ENCODE measurements around the gene RNF2. TPM values are rescaled to one million over a fixed set of nuclear protein-coding genes. Genes with fewer than 3 reads are reported as not detected.

RNF2 gene
- total RNA-seq, 1 donor: 25.9 TPM

GRCh38 chr1:185040408-185040735, 5.0 kb upstream of the RNF2 start:
- Histone ChIP-seq H3K4me3 (ENCODE audit: low read length) (no peak overlapping the region), H3K27me3 (ENCODE audit: insufficient read depth, low read length) (no peaks in the 10 kb centered on the region), H3K9me3 (ENCODE audit: low read depth, low read length) (no peaks in the 10 kb centered on the region), H3K4me1 (ENCODE audit: insufficient read depth, low read length) (no peaks in the 10 kb centered on the region)

- Histone ChIP-seq H3K4me1 (ENCODE audit: insufficient read depth, low read length) (peaks cover 6% of the 10 kb centered on the region), H3K27me3 (ENCODE audit: insufficient read depth, low read length) (no peaks in the 10 kb centered on the region), H3K9me3 (ENCODE audit: low read depth, low read length) (no peaks in the 10 kb centered on the region), H3K4me3 (ENCODE audit: low read length) (no peak overlapping the region)
Observed at GRCh38 chr1:185041742-185042141, 3.6 kb upstream of the RNF2 start.

- H3K4me3 ChIP-seq (ENCODE audit: low read length): no peak overlapping the region
- no peaks in the 10 kb centered on the region for H3K27me3 ChIP-seq (ENCODE audit: insufficient read depth, low read length)
- no peaks in the 10 kb centered on the region for H3K9me3 ChIP-seq (ENCODE audit: low read depth, low read length)
- H3K4me1 ChIP-seq (ENCODE audit: insufficient read depth, low read length): peaks cover 11% of the 10 kb centered on the region
Observed at GRCh38 chr1:185042737-185043136, 2.6 kb upstream of the RNF2 start.

GRCh38 chr1:185044387-185044786, 971 bp upstream of the RNF2 start:
- Histone ChIP-seq H3K4me1 (ENCODE audit: insufficient read depth, low read length) (peaks cover 15% of the 10 kb centered on the region), H3K4me3 (ENCODE audit: low read length) (no peak overlapping the region), H3K27me3 (ENCODE audit: insufficient read depth, low read length) (no peaks in the 10 kb centered on the region), H3K9me3 (ENCODE audit: low read depth, low read length) (no peaks in the 10 kb centered on the region)

DNA sequence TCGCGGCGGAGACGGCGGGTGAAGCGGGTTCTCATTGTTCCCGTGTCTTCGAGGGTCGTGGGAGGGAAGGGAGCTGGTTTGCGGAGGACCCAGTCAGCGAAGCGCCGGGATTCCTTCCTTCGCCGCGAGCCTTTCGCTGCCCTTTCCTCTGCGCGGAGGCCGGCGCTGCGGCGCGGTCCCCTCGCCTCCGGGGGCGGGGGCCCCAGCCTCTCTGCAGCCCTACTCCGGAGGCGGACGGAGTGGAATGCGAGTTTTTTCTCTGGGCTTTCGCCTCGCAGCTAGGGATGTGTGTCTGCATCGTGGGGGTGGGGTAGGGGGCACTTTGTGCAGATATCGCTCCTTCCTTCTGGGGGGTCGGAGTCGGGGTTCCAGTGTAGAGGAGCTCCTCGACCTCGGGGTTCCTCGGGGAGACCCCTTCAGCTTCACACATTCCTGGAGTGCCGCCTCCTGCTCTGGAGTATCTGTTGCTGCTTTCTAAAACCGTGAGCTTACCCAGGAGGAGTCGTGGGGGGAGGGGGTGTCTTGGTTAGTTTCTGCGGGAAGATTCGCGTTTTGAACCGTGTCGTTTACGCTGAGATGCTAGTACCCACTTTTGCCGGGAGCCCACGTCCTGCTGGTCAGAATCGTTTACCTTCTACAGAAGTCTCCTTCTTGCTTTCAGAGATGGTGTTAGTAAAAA, 595 bp downstream of the RNF2 start:
- H3K9me3 ChIP-seq (ENCODE audit: low read depth, low read length): no peaks in the 10 kb centered on the region
- H3K4me1 ChIP-seq (ENCODE audit: insufficient read depth, low read length): peaks cover 19% of the 10 kb centered on the region
- no peaks in the 10 kb centered on the region for H3K27me3 ChIP-seq (ENCODE audit: insufficient read depth, low read length)
- H3K4me3 ChIP-seq (ENCODE audit: low read length): peak overlapping the region; percentile 82

GRCh38 chr1:185046668-185047067, 1.3 kb downstream of the RNF2 start:
- Histone ChIP-seq H3K27me3 (ENCODE audit: insufficient read depth, low read length) (no peaks in the 10 kb centered on the region), H3K4me3 (ENCODE audit: low read length) (peak overlapping the region; percentile 82), H3K4me1 (ENCODE audit: insufficient read depth, low read length) (peaks cover 25% of the 10 kb centered on the region), H3K9me3 (ENCODE audit: low read depth, low read length) (no peaks in the 10 kb centered on the region)

GRCh38 chr1:185049670-185050069, 4.3 kb downstream of the RNF2 start:
- Histone ChIP-seq H3K4me1 (ENCODE audit: insufficient read depth, low read length) (peaks cover 25% of the 10 kb centered on the region), H3K4me3 (ENCODE audit: low read length) (no peak overlapping the region), H3K9me3 (ENCODE audit: low read depth, low read length) (no peaks in the 10 kb centered on the region), H3K27me3 (ENCODE audit: insufficient read depth, low read length) (no peaks in the 10 kb centered on the region)

- H3K9me3 ChIP-seq (ENCODE audit: low read depth, low read length): no peaks in the 10 kb centered on the region
- peaks cover 25% of the 10 kb centered on the region for H3K4me1 ChIP-seq (ENCODE audit: insufficient read depth, low read length)
- no peak overlapping the region for H3K4me3 ChIP-seq (ENCODE audit: low read length)
- no peaks in the 10 kb centered on the region for H3K27me3 ChIP-seq (ENCODE audit: insufficient read depth, low read length)
Observed at GRCh38 chr1:185050823-185051451, 5.6 kb downstream of the RNF2 start.

DNA sequence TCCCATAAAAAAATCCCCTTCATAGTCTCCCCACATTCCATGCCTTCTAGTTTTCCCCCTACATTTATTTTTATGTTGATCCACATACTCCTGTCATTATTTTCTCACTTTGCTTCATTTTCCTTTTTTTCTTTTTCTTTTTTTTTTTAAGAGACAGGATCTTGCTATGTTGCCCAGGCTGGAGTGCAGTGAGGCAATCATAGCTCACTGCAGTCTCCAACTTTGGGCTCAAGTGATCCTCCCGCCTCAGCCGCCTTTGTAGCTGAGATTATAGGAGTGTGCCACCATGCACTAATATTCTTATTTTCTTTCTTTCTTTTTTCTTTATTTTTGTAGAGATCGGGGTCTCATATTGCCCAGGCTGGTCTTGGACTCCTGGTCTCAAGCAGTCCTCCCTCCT, 7.8 kb downstream of the RNF2 start:
- H3K4me3 ChIP-seq (ENCODE audit: low read length): no peak overlapping the region
- H3K27me3 ChIP-seq (ENCODE audit: insufficient read depth, low read length): no peaks in the 10 kb centered on the region
- no peaks in the 10 kb centered on the region for H3K9me3 ChIP-seq (ENCODE audit: low read depth, low read length)
- peaks cover 19% of the 10 kb centered on the region for H3K4me1 ChIP-seq (ENCODE audit: insufficient read depth, low read length)

GRCh38 chr1:185054365-185055060, 9.2 kb downstream of the RNF2 start:
- Histone ChIP-seq H3K9me3 (ENCODE audit: low read depth, low read length) (no peaks in the 10 kb centered on the region), H3K4me1 (ENCODE audit: insufficient read depth, low read length) (peaks cover 26% of the 10 kb centered on the region), H3K4me3 (ENCODE audit: low read length) (no peak overlapping the region), H3K27me3 (ENCODE audit: insufficient read depth, low read length) (no peaks in the 10 kb centered on the region)

DNA sequence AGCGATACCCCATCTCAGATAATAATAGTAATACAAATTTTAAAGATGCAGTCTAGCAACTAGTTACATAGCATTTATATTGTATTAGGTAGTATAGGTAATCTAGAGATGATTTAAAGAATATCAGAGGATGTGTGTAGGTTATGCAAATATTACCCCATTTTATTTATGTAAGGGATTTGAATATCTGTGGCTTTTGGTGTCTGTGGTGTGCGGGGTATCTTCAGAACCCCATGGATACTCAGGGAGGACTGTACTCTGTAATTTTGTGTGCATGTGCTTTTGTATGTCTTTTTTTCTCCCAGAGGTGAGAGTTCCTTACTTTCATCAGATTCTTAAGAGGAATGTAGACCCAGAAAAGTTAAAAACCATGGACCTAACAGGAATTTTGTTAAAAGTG, 12.8 kb downstream of the RNF2 start:
- peaks cover 34% of the 10 kb centered on the region for H3K4me1 ChIP-seq (ENCODE audit: insufficient read depth, low read length)

DNA sequence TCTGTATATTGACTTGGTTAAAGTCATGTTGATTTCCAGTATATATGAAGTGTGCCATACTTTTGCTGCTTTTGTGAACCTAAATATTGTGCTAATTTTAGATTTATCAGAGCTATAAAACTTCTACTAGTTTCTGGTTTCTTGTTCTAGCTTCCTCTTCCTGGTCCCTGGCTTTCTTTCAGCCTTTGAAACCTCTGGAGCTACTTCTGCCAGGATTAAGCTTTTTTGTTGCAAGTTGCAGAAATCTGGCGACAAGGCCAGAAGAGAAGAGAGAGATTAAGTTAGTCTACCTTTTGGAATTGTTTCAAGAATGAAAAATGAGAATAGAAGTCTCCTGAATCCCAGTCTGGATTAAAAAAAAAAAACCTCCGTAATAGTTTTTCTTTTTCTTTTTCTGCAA, 13.5 kb downstream of the RNF2 start:
- no peaks in the 10 kb centered on the region for H3K9me3 ChIP-seq (ENCODE audit: low read depth, low read length)
- peaks cover 39% of the 10 kb centered on the region for H3K4me1 ChIP-seq (ENCODE audit: insufficient read depth, low read length)
- H3K4me3 ChIP-seq (ENCODE audit: low read length): no peak overlapping the region
- no peaks in the 10 kb centered on the region for H3K27me3 ChIP-seq (ENCODE audit: insufficient read depth, low read length)

More for the DNA sequence above, 12.8 kb downstream of the RNF2 start:
- Histone ChIP-seq H3K4me3 (ENCODE audit: low read length) (no peak overlapping the region), H3K27me3 (ENCODE audit: insufficient read depth, low read length) (no peaks in the 10 kb centered on the region), H3K9me3 (ENCODE audit: low read depth, low read length) (no peaks in the 10 kb centered on the region)

GRCh38 chr1:185059950-185060571, 14.7 kb downstream of the RNF2 start:
- H3K9me3 ChIP-seq (ENCODE audit: low read depth, low read length): no peaks in the 10 kb centered on the region
- no peak overlapping the region for H3K4me3 ChIP-seq (ENCODE audit: low read length)
- peaks cover 39% of the 10 kb centered on the region for H3K4me1 ChIP-seq (ENCODE audit: insufficient read depth, low read length)

DNA sequence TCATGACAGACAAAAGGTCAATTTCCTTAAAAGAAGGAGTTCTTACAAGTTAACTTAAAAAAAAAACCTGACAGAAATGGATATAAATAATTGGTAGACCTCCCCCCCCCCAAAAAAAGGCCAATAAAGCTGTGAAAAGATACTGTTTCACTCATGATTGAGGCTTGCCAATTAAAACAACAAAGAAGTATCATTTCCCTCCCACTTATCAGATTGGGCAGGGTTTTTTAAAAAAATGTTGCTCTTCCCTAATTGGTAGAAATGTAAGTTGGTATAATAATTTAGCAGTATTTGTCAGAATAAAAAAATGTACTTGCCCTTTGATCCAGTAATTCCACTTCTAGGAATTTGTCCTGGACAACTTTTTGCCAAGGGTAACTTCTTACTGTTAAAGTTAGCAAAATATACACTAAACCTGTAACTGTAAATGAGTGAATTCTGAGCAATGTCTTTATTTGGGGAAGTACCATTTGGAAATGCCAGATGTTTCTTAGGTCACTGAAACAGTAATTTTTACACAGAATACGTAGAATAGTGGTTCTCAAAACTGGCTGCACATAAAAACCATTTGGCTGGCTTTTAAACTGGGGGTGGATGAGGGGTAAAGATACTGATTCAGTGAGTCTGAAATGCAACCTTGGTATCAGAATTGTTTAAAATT, 17.5 kb downstream of the RNF2 start:
- no peak overlapping the region for H3K4me3 ChIP-seq (ENCODE audit: low read length)
- H3K9me3 ChIP-seq (ENCODE audit: low read depth, low read length): no peaks in the 10 kb centered on the region
- H3K4me1 ChIP-seq (ENCODE audit: insufficient read depth, low read length): peaks cover 38% of the 10 kb centered on the region
- H3K27me3 ChIP-seq (ENCODE audit: insufficient read depth, low read length): no peaks in the 10 kb centered on the region

More at GRCh38 chr1:185059950-185060571, 14.7 kb downstream of the RNF2 start:
- H3K27me3 ChIP-seq (ENCODE audit: insufficient read depth, low read length): no peaks in the 10 kb centered on the region

DNA sequence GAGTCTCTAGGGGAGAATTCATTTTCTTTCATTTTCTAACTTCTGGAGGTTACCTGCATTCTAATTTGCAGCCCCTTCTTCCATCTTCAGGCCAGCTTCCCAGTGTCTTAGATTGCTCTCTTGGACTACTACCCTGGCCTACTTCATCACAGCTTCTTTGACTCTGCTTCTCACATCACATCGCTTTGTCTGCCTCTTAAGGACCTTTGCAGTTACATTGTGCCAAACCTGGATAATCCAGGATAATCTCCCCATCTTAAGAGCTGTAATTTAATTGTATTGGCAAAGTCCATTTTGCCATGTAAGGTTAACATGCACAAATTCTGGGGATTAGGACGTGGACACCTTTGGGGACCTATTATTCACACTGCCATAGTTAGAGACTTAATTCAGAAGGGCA, 18.4 kb downstream of the RNF2 start:
- H3K9me3 ChIP-seq (ENCODE audit: low read depth, low read length): no peaks in the 10 kb centered on the region
- peaks cover 32% of the 10 kb centered on the region for H3K4me1 ChIP-seq (ENCODE audit: insufficient read depth, low read length)
- no peak overlapping the region for H3K4me3 ChIP-seq (ENCODE audit: low read length)
- no peaks in the 10 kb centered on the region for H3K27me3 ChIP-seq (ENCODE audit: insufficient read depth, low read length)

Measured in mononuclear cell (primary cell).